B cell (primary cell): Measurements from ENCODE around the gene TMX4.
"Not testable (repeated sequence)": the region's sequence is repeated elsewhere in the genome, so short reads cannot be mapped to it uniquely, and the experiment has no call there.

ENCODE experiments used
- EZH2 ChIP-seq: IDR thresholded peaks from 2 replicates; pipeline ENCODE4 v1.6.1; 2012; ENCODE audit warnings: borderline replicate concordance, low read depth, mild to moderate bottlenecking, moderate library complexity, low read length; ENCODE audit not compliant: insufficient read depth, poor library complexity, severe bottlenecking
- TF ChIP-seq, protein P1 (sequence below): fragments of 200-600 bp; IDR thresholded peaks from one replicate; pipeline ENCODE4 v1.8.0; 2022; ENCODE audit warnings: antibody characterized with exemption, mild to moderate bottlenecking

DNA sequence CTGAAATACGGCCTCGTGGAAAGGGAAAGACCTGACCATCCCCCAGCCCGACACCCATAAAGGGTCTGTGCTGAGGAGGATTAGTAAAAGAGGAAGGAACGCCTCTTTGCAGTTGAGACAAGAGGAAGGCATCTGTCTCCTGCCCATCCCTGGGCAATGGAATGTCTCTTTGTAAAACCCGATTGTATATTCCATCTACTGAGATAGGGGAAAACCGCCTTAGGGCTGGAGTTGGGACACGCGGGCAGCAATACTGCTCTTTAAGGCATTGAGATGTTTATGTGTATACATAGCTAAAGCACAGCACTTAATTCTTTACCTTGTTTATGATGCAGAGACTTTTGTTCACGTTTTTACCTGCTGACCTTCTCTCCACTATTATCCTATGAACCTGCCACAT, 63.0 kb downstream of the TMX4 start:
- TF ChIP-seq, protein P1, sequence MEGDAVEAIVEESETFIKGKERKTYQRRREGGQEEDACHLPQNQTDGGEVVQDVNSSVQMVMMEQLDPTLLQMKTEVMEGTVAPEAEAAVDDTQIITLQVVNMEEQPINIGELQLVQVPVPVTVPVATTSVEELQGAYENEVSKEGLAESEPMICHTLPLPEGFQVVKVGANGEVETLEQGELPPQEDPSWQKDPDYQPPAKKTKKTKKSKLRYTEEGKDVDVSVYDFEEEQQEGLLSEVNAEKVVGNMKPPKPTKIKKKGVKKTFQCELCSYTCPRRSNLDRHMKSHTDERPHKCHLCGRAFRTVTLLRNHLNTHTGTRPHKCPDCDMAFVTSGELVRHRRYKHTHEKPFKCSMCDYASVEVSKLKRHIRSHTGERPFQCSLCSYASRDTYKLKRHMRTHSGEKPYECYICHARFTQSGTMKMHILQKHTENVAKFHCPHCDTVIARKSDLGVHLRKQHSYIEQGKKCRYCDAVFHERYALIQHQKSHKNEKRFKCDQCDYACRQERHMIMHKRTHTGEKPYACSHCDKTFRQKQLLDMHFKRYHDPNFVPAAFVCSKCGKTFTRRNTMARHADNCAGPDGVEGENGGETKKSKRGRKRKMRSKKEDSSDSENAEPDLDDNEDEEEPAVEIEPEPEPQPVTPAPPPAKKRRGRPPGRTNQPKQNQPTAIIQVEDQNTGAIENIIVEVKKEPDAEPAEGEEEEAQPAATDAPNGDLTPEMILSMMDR = not testable (repeated sequence)
- not testable (repeated sequence) for TF ChIP-seq EZH2
